ENCODE measurements around the gene SLC25A30. TPM values are rescaled to one million over a fixed set of nuclear protein-coding genes. Genes with fewer than 3 reads are reported as not detected.

Gene SLC25A30
- total and polyA plus RNA-seq, 9 of the 15 experiments (the other 6 are each of a cell fraction or from before 2014, with no cell fraction given) = 1.1 to 11.1 (median 5.6) TPM

- no peak for TF ChIP-seq CHD4 (IDR thresholded peaks at IDR 0.05; ENCODE audit: insufficient read depth, insufficient replicate concordance, low read depth, low read length, poor library complexity, severe bottlenecking)
- no peak for TF ChIP-seq CREB5 (CRISPR knock-in tag; IDR thresholded peaks at IDR 0.05)
- TF ChIP-seq TCF7 (IDR thresholded peaks at IDR 0.05; ENCODE audit: borderline replicate concordance) = no peak
- no peak for TF ChIP-seq ZSCAN29 (IDR thresholded peaks at IDR 0.05)
- peak; percentile 97 for TF ChIP-seq ELF1 (tag; IDR thresholded peaks at IDR 0.05)
- TF ChIP-seq RBFOX2 (IDR thresholded peaks at IDR 0.05; ENCODE audit: low read depth, low read length) = peak; percentile 97
- TF ChIP-seq ZHX1 (conservative IDR thresholded peaks at IDR 0.05; ENCODE audit: low read length) = no peak
- no peak for TF ChIP-seq ZNF184 (CRISPR knock-in tag; IDR thresholded peaks at IDR 0.05)
- no peak for TF ChIP-seq CREBBP (IDR thresholded peaks at IDR 0.05; ENCODE audit: low read depth, low read length)
- TF ChIP-seq BRD9 (IDR thresholded peaks at IDR 0.05; ENCODE audit: low read depth, partially characterized antibody) = no peak
- TF ChIP-seq ZNF766 (CRISPR knock-in tag; conservative IDR thresholded peaks at IDR 0.05) = 0 out of 2 replicates have a peak, but pooled peaks have one; percentile 41
- no peak for TF ChIP-seq U2AF1 (optimal IDR thresholded peaks at IDR 0.05; ENCODE audit: low read depth, low read length)
- no peak for TF ChIP-seq RERE (CRISPR knock-in tag; IDR thresholded peaks at IDR 0.05; ENCODE audit: borderline replicate concordance)
- TF ChIP-seq ZNF431 (CRISPR knock-in tag; IDR thresholded peaks at IDR 0.05) = no peak
- peak in 1 of 2 experiments; percentile 100; a peak in 2 of 4 replicates for TF ChIP-seq ZNF639 (CRISPR knock-in tag; conservative IDR thresholded peaks at IDR 0.05 in 1 of 2, IDR thresholded peaks at IDR 0.05 in 1 of 2)
Measured at GRCh38 chr13:45464687-45465453, 46.7 kb upstream of the SLC25A30 start, which contains the start of gene COG3 (continued).

All from K562 (cell line).